Endometrial microvascular endothelial cells (primary cell): ENCODE measurements around the gene SNX14. TPM values are rescaled to one million over a fixed set of nuclear protein-coding genes. Genes with fewer than 3 reads are reported as not detected.
"Not testable (repeated sequence)": the region's sequence is repeated elsewhere in the genome, so short reads cannot be mapped to it uniquely, and the experiment has no call there.

Source experiments
- in situ Hi-C: cut with HindIII; loops from 2 replicates; pipeline ENCODE4 v1.10.0; 2017; ENCODE audit warnings: low sequenced_read_pairs, low pct_unique_long_range_greater_than_20kb; ENCODE audit errors: inconsistent ontology term
- total RNA-seq: library from RNA; depleted of rRNA; stranded (reverse); fragments of >200 nt; gene quantifications from one replicate; pipeline ENCODE4 v1.2.3, GENCODE V29; 2015; ENCODE audit errors: inconsistent ontology term

The SNX14 gene
- total RNA-seq, 1 donor from 2014 or later: 150 TPM

DNA sequence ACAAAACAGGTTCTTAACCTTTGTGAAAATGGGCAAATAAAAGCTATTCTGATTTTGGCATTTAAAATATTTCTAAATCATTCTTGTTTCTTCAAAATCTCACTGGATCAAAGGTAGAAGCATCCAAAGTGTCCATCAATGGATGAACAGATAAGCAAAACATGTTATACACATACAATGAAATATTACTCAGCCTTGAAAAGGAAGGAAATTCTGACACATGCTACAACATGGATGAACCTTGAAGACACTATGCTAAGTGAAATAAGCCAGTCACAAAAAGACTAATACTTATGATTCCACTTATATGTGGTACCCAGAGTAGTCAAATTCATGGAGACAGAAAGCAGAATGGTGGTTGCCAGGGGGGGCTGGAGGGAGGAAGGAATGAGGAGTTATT is 45.9 kb downstream of the SNX14 start:
- in situ Hi-C loops: no loop called here

DNA sequence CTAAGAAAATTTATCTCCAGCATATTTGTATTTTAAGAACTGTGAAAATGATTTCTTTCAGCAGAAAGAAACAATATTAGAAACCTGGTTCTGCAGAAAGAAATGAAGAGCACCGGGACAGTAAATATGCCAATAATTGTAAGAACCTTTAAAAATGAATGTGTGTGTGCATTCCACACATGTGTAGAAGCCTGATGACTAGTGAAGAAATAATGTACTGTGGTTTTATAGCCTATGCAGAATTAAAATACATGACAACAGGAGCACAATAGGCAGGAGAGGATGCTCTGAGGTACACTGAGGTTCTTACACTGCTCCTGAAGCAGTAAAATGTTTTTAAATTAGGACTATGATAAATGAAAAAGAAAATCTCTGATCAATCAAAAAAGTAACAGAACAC is 48.9 kb downstream of the SNX14 start:
- in situ Hi-C loops: no loop called here

DNA sequence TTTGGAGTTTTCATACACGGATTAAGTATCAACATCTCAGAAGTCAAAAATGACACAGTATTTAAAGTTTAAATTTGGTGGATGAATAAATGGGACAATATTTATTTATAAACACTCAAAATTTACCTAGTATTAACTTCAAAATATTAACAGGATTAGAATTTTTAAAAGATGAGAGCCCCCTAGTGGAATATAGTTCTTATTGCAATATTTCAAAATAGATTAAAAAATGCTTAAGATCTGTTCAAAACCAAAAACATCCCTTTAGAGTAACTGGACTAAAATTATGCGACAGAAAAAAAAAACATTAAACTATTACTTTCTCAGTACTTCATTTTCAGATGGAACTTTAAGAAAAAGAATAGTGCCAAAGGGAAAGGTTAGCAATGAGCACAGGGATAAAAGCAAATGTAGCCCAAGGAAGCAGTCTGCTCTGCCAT is 56.6 kb downstream of the SNX14 start:
- in situ Hi-C loops: no loop called here

DNA sequence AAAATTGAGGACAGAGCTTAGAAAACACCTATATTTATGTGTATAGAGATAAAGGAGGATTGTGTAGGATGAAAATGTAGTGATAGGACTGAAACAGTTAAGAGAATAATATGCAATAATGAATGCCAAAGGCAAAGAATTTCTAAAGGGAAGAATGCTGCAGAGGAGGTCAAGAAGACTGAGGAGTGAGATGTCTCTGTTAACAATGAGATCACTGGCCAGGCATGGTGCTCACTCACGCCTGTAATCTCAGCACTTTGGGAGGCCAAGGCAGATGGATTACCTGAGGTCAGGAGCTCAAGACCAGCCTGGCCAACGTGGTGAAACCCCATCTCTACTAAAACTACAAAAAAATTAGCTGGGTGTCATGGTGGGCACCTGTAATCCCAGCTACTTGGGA is 69.4 kb downstream of the SNX14 start:
- in situ Hi-C loops: not testable (repeated sequence)

DNA sequence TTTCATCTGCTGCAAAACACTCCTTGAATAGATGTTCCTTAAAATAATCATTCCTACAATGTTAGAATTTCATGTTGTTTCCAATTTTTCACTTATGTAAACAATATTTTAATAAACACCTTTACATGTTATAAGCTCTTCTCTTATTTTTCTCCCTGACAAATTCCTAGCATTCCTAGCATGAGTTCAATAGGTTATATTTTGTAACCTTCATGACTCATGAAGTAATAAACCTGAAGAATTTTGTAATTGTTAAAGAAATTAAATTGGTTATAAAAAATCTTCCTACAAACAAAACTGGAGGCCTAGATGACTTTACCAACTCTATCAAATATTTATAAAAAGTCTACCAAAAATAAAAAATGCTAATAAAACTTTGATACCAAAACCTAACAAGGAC is 77.5 kb downstream of the SNX14 start:
- in situ Hi-C loops: no loop called here

DNA sequence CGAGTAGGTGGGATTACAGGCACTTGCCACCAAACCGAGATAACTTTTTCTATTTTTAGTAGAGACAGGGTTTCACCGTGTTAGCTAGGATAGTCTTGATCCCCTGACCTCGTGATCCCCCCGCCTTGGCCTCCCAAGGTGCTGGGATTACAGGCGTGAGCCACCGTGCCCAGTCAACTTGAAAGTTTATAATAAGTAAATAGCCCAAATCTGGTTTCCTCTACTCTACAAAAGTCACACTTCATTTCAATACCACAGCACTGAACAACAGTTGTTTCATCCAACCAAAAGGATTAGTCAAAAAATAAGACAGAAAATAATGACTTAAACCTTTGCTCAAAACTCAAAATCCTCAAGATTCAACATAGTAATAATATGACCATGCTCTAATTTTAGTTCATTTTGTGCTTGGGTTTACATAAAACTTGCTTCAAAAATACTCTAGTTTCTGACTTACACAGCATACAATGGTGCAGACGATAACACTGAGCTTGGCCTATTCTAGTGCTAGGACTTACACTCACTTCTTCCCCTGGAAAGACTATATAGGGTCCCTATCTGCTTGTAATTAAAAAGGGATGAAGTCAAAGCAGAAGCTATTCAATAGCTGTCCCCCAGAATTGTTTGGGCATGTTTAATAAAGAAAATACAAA is 87.1 kb downstream of the SNX14 start:
- in situ Hi-C loops: no loop called here

DNA sequence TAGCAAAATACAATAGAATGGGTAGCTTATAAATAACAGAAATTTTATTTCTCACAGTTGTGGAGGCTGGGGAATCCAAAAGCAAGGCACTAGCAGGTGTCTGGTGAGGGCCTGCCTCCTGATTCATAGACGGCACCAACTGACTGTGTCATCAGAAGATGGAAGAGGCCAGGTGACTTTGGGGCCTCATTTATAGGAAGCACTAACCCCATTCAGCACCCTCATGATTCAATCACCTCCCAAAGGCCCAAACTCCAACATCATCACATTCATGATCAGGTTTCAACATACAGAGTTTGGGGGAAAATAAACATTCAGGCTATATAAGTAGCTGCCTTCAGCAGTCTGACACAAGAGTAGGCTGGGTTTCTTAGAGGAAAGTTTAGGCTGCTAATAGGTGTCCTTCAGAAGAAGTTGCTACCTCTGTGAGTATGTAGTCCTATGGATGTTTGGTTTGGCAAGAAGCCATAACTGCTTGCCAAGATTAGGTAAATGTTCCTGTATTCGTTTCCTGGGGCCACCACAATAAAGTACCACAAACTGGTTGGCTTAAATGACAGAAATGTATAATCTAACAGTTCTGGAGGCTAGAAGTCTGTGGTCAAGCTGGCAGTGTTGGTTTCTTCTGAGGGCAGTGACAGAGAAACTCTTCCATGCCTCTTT is 94.9 kb downstream of the SNX14 start:
- in situ Hi-C loops: no loop called here

DNA sequence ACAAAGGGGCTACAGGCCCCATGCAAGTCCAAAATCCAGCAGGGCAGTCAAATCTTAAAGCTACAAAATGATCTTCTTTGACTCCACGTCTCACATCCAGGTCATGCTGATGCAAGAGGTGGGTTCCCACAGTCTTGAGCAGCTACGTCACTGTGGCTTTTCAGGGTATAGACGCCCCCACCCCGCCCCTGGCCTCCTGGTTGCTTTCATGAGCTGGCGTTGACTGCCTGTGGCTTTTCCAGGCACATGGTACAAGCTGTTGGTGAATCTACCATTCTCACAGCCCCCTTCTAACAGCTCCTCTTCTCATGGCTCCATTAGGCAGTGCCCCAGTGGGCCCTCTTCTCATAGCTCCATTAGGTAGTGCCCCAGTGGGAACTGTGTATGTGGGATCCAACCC is 96.8 kb downstream of the SNX14 start:
- in situ Hi-C loops: no loop called here

DNA sequence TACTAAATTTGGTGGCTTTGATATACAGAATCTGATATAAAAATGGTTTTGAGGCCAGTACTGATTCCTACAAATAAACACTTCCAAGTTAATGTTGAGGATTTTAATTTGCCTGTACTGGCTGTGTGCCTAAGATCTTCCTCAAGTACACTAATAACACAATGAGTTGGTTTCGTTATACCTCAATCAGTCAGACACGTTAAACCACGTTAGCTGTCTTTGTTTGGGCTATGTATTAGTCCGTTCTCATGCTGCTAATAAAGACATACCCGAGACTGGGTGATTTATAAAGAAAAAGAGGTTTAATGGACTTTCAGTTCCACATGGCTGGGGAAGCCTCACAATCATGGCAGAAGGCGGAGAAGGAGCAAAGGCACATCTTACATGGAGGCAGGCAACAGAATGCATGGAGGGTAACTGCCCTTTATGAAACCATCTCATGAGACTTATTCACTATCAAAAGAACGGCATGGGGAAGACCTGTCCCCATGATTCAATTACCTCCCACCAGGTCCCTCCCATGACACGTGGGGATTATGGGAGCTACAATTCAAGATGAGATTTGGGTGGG is 97.6 kb downstream of the SNX14 start:
- in situ Hi-C loops: no loop called here

DNA sequence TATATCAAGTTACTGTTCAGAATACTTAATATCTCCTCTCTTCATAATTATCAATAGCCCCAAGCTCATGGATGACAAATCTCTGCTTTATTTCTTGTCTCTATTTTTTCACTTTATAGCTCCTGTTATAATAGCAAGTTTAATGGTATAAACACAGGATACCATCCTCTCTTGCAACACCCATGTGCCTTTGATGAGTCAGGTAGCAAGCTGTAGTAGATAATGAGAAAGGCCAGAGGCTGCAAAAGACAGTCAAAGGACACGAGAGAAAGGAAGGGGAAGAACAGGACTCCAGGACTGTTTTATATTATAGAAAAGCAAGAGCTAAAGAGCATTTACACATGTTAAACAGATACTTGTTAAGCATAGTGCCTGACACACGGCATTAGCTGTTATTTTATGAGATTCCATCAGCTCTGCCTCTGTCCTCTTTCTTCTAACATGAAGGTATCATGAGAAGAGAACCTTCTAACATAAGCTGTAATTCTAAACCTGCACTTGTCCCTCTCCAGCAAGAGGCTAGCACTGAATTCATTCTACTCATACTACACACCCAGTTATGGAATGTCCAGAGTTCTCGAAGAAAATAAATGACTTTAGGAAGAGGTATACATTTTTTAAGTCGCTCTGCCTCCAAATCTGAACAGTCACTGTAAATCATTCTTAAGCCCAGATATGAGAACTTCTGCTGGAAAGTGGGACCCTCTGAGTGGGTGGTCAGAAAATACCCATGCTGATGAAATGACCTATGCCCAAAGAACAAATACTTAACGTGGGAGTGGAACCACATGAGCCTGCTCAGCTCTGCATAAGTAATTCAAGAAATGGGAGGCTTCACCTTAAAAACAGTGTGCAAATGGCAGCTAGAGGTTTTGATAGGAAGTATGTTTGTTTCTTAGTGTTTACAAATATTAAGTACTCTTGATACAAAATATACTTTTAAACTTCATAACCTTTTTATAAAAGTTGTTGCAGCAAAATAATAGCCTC is 98.8 kb downstream of the SNX14 start:
- in situ Hi-C loops: no loop called here

DNA sequence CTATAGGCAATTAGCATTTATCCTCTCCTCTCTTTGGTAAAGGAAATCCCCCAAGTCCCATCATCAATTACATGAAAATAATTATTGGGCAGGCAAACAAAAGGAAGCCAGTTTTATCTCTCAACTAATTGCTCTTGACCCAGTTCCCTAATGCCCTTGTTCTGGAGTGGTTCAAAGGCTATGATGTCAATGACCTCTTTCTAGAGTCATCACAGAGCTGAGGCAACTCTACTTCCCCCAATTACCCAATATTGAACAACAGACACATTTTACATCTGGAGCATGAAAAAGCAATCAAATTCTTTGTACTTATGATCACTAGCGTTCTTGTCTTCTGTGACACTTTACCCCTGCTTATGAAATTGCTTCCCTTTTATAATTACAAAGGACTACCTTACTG is 100.3 kb downstream of the SNX14 start:
- in situ Hi-C loops: no loop called here

DNA sequence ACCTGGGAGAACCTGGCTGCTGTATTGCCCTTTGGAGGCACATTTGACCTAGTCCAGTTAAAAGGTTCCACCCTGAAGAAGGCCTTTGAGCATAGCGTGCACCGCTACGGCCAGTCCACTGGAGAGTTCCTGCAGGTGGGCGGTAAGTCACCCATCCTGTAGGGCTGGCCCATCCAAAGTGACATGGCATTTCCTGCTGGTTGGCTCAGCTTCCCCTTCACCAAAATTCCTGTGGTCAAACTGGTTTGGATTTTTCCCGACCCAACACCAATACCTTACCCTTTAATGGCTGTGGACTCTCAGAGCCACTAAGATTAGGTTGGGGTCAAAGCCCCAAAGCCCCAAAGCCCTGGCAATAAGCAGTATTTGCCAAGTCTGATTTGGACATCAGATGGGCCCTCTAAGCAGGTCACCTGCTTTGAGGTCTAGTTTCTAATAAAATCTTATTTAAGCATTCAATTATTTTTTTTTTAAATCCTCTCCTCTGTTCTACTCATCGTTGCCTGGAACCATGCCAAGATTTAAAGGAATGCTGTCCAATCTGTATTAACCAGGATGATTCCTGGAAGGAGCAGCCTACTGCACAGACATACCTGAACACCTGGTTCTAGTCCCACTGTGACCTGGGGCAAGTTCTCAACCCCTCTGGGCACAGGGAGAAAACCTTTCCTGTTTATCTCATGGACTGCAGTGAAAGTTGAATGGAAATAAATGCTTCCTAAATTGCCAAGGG is 103.0 kb downstream of the SNX14 start:
- in situ Hi-C loops: no loop called here

DNA sequence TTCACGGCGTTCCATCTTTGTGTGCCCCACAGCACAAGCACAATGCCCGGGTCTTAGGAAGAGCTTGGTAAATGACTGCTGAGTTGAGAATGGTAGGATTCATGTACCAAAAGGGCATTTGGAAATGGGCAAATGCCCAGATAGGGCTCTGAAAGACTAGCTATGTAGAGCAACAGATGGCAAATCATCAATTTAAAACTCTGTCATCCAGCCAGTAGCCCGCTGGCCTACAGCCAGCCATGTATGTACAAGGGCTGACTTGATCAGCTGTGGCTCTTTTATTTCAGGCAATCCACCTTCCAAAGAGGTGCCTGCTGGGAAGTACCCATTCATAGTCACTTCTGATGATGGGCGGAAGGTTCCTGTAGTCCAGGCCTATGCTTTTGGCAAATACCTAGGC is 108.7 kb downstream of the SNX14 start:
- in situ Hi-C loops: no loop called here

DNA sequence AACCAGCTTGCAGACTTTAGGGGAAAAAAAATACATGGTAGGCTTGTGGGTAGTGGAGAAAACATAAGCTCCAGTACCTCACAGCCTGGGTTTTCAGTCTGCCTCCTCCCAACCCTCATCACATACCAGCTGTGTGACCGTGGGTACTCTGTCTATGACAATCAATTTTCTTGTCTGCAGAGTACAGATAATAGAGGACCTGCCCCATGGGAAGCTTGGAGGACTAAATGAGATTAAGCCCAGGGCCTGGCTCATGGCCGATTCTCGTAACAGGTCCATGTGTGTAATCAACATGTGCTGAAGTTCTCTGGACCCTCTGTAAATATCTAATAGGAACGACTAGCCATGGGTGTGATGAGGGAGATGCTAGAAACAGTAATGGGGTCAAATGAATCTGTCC is 109.8 kb downstream of the SNX14 start:
- in situ Hi-C loops: no loop called here

DNA sequence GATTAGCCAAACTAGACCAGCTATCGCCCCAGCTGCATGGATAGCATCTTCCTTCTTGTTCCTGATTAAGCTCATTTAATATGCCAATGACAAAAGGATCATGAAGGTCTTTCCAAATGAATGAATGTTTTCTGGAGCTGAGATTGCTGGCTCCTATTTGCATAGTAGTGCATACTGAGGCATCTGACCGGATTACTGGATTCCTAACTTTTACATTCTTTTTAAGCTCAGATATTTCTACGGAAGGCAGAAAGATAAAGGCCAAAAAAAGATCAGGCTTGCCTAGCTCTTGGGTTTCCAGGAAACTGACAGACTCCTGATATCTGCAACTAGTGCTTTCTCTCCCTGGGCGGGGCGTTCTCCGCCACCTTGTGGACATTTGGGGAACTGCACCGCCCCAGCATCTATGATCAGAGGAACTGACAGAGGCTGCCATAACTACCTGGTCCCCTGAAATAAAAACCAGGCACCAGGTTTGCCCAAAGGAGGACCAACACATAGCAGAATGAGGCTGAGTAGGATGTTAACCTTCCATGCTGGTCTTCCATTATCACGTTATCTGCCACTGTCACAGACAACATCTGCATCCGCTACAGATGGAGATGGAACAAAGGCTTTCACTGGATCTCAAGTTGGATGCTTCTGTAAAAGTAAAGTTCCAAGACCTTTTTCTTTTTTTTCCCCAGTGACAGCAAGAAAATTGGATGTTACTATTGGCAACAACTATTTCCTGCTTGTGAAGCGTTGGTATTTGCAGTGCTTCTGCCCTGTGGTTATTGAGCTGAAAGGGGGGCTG is 110.6 kb downstream of the SNX14 start:
- in situ Hi-C loops: no loop called here

DNA sequence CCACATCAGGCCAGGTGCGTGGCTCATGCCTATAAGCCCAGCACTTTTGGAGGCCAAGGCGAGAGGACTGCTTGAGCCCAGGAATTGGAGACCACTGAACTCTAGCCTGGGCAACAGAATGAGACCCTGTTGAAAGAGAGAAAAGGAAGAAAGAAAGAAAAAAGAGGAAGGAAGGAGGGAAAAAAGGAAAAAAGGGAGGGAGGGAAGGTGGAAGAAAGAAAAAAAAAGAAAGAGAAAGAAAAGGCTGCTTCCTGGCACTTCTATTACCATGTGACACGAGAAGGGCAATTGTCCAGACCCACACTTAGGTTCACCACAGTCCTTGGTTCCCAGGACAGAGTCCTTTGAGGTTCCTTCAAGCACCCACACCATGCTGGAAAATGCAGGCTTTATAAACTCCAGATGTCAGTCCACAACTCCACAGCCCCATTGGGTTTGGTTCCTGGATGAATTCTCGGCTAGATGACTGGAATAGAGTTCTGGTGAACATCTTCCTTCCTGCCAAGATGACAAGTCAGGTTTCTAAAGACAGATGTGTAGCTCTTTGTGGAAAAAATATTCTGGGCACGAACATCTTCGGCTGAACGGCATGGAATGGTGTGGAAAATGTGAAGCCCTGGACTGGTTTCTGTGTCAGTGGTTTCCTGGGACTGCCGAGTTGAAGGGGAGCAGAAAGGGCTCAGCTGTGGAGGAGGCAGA is 111.3 kb downstream of the SNX14 start:
- in situ Hi-C loops: no loop called here

DNA sequence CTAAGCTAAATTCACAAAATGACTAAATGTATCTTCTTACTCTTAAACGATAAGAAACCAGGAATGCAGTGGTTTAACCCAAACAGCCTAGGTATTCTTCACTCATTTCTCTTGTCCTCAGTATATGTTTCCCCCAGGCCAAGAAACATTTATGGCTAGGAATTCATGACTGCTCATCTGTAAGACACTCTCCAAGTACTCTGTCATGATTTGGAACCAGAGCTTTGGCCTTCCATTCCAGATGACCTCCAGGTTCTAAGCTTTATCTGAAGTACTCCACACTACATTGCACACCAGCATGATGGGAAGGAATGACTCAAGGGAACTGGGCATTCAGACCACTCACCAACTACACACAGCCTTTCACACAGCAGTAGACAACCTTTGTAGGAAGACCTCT is 114.5 kb downstream of the SNX14 start:
- in situ Hi-C loops: no loop called here
